Left colon (tissue), 2 donors: Measurements from ENCODE around the gene KIAA1549. TPM values are rescaled to one million over a fixed set of nuclear protein-coding genes. Genes with fewer than 3 reads are reported as not detected.

Experiments used
- ATAC-seq: fragments of 200-7000 bp; cut with Tn5 transposase; one replicate; pipeline ENCODE4 v1.9.1; 2020; ENCODE audit warnings: mild to moderate bottlenecking, moderate library complexity
- DNase-seq, 2 donors: peaks; one replicate each; pipeline ENCODE4 v3.0.0-alpha.2; 2020
- intact Hi-C, 2 donors: fragments of 100-400 bp; cut with DNase I in 1 of 2; cut with micrococcal nuclease in 1 of 2; formaldehyde crosslinking; loops; one replicate each; pipeline versions ENCODE4 v1.11.2 to v1.14.0; 2022; cut with DNase I, micrococcal nuclease
- total RNA-seq, 2 donors: library from RNA; stranded (reverse); fragmentation: NEBNext Ultra II Directional; extraction: Animal tissue kit (Norgen Biotek cat#: 25700); gene quantifications; one replicate each; pipeline ENCODE4 v1.2.1, GENCODE V29; 2021
- donor health status: DM: no; HTN: no; CAD: no.
- donor health status: DM: yes; HTN: yes; CAD: no.

KIAA1549 gene
- total RNA-seq, 2 donors from 2014 or later, result 2.7 to 3.3 TPM

GRCh38 chr7:138919216-138919615 is 62.0 kb downstream of the KIAA1549 start:
- DNase-seq (no peak), ATAC-seq (no peak)
- intact Hi-C loops, result no loop called here

GRCh38 chr7:138918756-138919155 is 62.4 kb downstream of the KIAA1549 start:
- ATAC-seq (no peak), DNase-seq (no peak)
- intact Hi-C loops, result no loop called here

GRCh38 chr7:138918176-138918575 is 63.0 kb downstream of the KIAA1549 start:
- intact Hi-C loops, result no loop called here

DNA sequence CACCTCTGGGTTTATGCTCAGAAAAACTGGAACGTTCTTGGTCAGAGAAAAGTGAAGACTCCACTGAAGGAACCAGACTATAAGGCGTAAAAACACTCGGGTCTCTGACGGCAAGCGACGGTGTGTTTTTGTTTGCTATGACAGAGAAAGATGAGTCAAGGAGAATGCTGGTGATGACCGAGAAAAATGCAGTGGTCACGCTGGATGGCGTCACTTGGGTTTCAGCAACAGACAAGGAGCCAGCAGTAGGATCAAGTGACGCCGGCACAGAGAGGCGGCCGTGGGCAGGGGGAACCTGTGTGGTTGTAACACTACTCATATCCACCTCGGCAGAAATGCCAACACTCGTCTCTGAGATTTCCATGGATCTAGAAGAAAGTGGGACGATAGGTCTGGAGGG is 63.4 kb downstream of the KIAA1549 start:
- ATAC-seq (no peak), DNase-seq (no peak)
- intact Hi-C loops, result no loop called here

More at GRCh38 chr7:138918176-138918575, 63.0 kb downstream of the KIAA1549 start:
- no peak for ATAC-seq
- no peak for DNase-seq

GRCh38 chr7:138916731-138917130 is 64.5 kb downstream of the KIAA1549 start:
- ATAC-seq (no peak), DNase-seq (no peak)
- intact Hi-C loops, result no loop called here

GRCh38 chr7:138916275-138916674 is 64.9 kb downstream of the KIAA1549 start:
- ATAC-seq (no peak), DNase-seq (no peak)
- intact Hi-C loops, result no loop called here

DNA sequence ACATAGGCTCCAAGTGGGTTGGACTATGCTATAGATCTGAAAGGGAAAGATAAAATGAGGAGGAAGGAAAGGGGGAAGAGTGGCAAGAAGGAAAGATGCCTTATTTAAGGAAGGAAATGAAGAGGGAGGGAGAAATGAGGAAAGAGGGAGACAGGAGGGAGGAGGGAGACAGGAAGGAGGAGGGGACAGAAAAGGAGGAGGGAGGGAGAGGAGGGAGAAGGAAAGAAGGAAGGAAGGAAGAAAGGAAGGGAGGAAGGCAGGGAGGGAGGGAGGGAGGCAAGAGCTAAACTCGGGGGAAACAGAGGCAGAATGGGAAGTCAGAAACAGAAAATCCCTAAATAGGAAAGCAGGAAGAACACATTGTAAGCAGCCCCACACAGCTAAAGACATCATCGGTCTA is 67.4 kb downstream of the KIAA1549 start:
- DNase-seq (no peak), ATAC-seq (no peak)
- intact Hi-C loops, result no loop called here

- ATAC-seq, result peak; percentile 98
- intact Hi-C loops, result no loop called here
- DNase-seq, result no peak
Measured at GRCh38 chr7:138911007-138911406, 70.2 kb downstream of the KIAA1549 start.

GRCh38 chr7:138907850-138908249 is 73.3 kb downstream of the KIAA1549 start:
- no peak for ATAC-seq
- intact Hi-C loops, result no loop called here
- no peak for DNase-seq

GRCh38 chr7:138907201-138907847 is 73.9 kb downstream of the KIAA1549 start:
- ATAC-seq, result peak; percentile 56

DNA sequence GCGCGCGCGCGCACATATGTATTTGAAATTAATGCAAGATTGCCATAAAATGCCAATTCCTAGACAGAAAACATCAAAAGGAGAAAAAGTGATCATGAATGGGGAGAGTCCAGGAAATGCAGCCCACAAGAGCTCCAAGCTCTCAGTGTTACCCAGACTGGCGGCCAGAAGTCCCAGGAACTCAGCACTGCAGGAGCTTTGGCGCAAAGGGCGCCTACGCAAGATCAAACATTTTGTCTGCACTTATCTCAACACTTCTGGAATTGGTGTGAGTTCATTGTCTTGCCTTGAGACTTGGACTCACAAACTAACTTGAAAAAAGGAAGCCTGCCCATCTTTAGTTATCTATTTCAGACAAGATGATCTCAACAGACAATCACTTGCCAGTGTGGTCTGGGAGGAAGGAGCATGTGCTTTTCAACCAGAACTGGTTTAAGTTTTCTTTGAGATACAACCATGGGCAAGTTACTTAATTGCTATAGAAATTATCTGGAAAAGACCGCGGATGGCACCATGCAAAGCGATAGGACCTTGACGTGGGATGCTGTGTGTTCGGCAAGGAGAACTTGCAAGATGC is 77.2 kb downstream of the KIAA1549 start:
- DNase-seq (no peak), ATAC-seq (no peak)
- intact Hi-C loops, result no loop called here

More at GRCh38 chr7:138907201-138907847, 73.9 kb downstream of the KIAA1549 start:
- intact Hi-C loops, result no loop called here
- no peak for DNase-seq

- no peak for ATAC-seq
- peak in 1 of 2 donors; percentile 11 for DNase-seq
- intact Hi-C loops, result no loop called here
Measured at GRCh38 chr7:138903186-138903820, 77.9 kb downstream of the KIAA1549 start.

GRCh38 chr7:138902161-138902560 is 79.0 kb downstream of the KIAA1549 start:
- ATAC-seq, result no peak
- intact Hi-C loops, result no loop called here

GRCh38 chr7:138900035-138900828 is 81.0 kb downstream of the KIAA1549 start:
- ATAC-seq, result no peak
- intact Hi-C loops, result no loop called here
- DNase-seq, result no peak

More at GRCh38 chr7:138902161-138902560, 79.0 kb downstream of the KIAA1549 start:
- no peak for DNase-seq

DNA sequence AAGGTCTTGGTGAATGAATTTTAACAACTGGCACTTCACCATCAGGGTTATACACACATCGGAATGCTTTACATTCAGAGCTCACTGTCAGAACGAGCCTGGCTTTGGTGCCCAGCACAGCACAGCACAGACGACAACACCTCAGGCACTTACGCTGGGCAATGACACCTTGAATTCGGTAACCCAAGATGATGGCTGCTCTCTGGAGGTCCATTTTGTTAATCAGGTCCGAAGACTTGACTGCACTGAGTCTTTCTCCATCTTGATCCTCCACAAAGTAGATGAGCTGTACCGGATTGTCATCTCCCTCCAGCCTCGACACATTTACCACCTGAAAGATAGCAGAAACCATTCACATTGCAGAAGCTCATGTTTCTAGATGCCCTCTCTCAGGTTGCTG is 82.4 kb downstream of the KIAA1549 start:
- ATAC-seq (no peak), DNase-seq (no peak)
- intact Hi-C loops, result no loop called here

GRCh38 chr7:138898255-138898654 is 82.9 kb downstream of the KIAA1549 start:
- intact Hi-C loops, result no loop called here
- DNase-seq, result no peak
- no peak for ATAC-seq

DNA sequence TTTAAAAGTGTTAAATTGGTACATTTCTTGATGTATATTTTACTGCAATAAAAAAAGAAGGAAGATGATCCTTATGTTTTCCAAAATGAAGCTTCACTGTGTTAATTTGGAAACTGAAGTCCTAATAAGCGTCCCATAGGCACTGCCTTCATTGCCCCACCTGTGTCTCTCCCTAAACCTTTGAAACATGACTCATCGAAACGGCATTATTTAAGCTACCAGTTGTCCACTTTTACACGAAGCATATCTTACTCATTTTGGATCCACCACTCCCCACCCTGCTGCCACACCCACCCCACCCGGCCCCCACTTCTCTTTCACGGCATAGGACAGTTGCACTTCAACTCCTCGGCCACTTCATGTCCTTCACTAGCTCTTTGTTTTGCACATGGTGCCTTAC is 85.5 kb downstream of the KIAA1549 start:
- DNase-seq, result no peak
- peak; percentile 13 for ATAC-seq
- intact Hi-C loops, result no loop called here

DNA sequence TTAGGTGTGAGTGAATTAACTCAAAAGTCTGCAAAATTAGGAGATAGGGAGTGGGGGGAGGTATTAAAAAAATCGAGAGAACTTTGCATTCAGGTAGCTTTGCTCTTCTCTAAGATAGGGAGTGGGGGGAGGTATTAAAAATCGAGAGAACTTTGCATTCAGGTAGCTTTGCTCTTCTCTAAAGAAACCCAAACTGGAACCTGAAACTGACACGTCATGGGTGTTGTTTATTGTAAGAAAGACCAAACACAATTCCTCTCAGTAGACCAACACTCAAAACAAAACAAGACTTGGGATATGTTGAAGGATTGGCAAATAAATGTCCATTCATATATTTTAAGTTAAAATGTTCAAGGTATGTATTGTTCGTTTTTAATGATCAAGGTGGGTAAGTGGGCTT is 87.9 kb downstream of the KIAA1549 start:
- intact Hi-C loops, result no loop called here
- DNase-seq (no peak), ATAC-seq (no peak)

- intact Hi-C loops, result no loop called here
- ATAC-seq (peak; percentile 94), DNase-seq (no peak)
Measured at GRCh38 chr7:138892812-138893211, 88.4 kb downstream of the KIAA1549 start.
